ENCODE data around the gene NOVA2.

- TF ChIP-seq CTCF (conservative IDR thresholded peaks at IDR 0.05): no peak
- TF ChIP-seq EZH2 (IDR thresholded peaks at IDR 0.05; ENCODE audit: low read depth): no peak
Measured at GRCh38 chr19:45924891-45925447, 48.7 kb downstream of the NOVA2 start.
